ENCODE measurements around the gene RPL7A. TPM values are rescaled to one million over a fixed set of nuclear protein-coding genes. Genes with fewer than 3 reads are reported as not detected.

RPL7A gene
- total RNA-seq, 1 donor from 2014 or later: 1,772 TPM

DNA sequence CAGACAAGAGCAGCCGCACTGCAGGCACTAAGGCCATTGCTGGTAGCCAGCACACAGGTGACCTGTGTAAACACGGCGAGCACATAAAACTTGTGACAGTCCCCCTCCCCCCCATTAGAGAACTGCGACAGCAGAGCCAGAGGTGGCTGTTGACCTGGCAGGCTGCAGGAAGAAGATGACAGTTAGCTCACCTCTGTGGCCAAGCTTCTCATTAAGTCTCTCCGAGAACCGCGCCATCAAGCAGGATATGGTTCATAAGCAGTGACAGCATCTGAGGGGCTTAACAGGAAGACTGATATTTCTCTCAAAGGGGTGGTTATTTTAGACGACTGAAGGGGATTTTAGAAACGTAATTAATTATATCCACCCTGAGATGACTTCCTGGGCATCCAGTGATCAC lies 22.7 kb downstream of the RPL7A start:
- DNase-seq (ENCODE audit: extremely low spot score, unreplicated experiment): no peak
- no peak overlapping the region for H3K4me3 Mint-ChIP-seq (ENCODE audit: unreplicated experiment)
- peaks cover 19% of the 10 kb centered on the region for H3K36me3 Mint-ChIP-seq (ENCODE audit: unreplicated experiment)
- TF ChIP-seq, protein P1, sequence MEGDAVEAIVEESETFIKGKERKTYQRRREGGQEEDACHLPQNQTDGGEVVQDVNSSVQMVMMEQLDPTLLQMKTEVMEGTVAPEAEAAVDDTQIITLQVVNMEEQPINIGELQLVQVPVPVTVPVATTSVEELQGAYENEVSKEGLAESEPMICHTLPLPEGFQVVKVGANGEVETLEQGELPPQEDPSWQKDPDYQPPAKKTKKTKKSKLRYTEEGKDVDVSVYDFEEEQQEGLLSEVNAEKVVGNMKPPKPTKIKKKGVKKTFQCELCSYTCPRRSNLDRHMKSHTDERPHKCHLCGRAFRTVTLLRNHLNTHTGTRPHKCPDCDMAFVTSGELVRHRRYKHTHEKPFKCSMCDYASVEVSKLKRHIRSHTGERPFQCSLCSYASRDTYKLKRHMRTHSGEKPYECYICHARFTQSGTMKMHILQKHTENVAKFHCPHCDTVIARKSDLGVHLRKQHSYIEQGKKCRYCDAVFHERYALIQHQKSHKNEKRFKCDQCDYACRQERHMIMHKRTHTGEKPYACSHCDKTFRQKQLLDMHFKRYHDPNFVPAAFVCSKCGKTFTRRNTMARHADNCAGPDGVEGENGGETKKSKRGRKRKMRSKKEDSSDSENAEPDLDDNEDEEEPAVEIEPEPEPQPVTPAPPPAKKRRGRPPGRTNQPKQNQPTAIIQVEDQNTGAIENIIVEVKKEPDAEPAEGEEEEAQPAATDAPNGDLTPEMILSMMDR (IDR thresholded peaks at IDR 0.05): no peak
- H3K27ac Mint-ChIP-seq (ENCODE audit: unreplicated experiment): no peak overlapping the region
- no peaks in the 10 kb centered on the region for H3K27me3 Mint-ChIP-seq (ENCODE audit: unreplicated experiment)
- H3K4me1 Mint-ChIP-seq (ENCODE audit: unreplicated experiment): peaks cover 55% of the 10 kb centered on the region
- H3K9me3 Mint-ChIP-seq (ENCODE audit: unreplicated experiment): no peaks in the 10 kb centered on the region

DNA sequence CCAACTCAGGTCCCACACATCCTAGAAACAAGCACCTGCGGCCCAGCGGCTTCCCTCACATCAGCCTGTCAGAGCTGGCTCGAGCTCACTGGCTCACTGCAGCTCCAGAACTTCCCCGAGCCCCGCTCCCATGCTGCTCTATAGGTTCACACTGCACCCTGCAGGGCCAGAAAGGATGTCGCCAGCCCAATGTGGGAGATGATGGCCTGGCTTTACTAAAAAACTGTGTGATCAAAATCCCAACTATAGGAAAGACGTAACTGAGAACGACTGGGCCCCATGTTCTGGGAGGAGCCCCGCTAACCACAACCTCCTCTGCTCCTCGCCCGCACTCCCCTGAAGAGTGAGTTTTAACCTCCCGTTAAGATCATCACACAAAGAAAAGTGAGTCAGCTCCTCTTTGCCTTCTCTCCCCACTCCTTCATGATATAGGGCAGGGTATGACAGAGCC lies 23.3 kb downstream of the RPL7A start:
- Mint-ChIP-seq H3K27me3 (ENCODE audit: unreplicated experiment) (no peaks in the 10 kb centered on the region), H3K4me3 (ENCODE audit: unreplicated experiment) (no peak overlapping the region), H3K9me3 (ENCODE audit: unreplicated experiment) (no peaks in the 10 kb centered on the region), H3K4me1 (ENCODE audit: unreplicated experiment) (peaks cover 55% of the 10 kb centered on the region), H3K36me3 (ENCODE audit: unreplicated experiment) (peaks cover 13% of the 10 kb centered on the region), H3K27ac (ENCODE audit: unreplicated experiment) (peak overlapping the region; percentile 78)
- TF ChIP-seq, protein P1 (IDR thresholded peaks at IDR 0.05): no peak
- DNase-seq (ENCODE audit: extremely low spot score, unreplicated experiment): no peak

DNA sequence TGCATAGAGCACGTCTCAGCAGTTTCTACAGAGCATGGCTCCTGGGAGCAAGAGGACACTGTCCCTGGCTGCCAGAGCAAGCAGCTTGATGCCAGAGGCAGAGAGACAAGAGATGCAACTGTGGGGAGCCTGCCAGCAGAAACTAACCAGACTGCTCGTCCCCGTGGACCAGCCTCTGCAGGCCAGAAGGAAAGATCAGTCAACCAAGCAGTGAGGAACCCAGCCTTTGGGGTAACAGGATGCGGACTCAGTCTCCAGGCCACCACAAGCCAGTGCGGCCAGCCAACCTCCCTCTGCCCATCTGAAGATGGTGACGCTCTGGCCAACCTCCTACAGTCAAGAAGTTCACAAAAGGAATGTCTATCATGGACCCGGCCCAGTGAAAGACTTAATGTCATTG lies 24.1 kb downstream of the RPL7A start:
- Mint-ChIP-seq H3K4me1 (ENCODE audit: unreplicated experiment) (peaks cover 56% of the 10 kb centered on the region), H3K27ac (ENCODE audit: unreplicated experiment) (no peak overlapping the region), H3K36me3 (ENCODE audit: unreplicated experiment) (peaks cover 12% of the 10 kb centered on the region), H3K4me3 (ENCODE audit: unreplicated experiment) (no peak overlapping the region), H3K9me3 (ENCODE audit: unreplicated experiment) (no peaks in the 10 kb centered on the region), H3K27me3 (ENCODE audit: unreplicated experiment) (no peaks in the 10 kb centered on the region)
- TF ChIP-seq, protein P1 (IDR thresholded peaks at IDR 0.05): no peak
- no peak for DNase-seq (ENCODE audit: extremely low spot score, unreplicated experiment)

DNA sequence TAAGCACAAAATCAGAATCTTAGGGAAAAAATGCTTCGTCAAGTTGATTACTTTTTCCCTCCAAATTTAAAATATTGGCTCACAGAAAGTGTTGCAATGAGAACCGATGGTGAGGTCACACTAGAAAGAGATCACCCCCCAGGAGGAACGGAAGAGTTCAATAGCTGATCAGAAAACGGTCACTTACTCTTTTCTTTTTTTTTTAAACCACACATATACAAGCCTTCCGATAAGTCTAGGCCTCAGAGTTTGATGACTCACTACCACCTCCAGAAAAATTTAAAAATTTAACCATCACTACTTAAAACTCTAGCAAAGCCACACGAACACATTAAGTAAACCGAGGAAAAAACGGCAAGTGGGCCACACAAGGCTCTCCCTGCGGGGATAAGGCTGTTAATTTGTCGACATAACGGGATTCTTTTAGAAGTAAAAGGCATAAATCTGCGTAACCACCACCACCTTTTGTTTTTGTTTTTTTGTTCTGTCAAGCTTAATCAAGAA lies 26.6 kb downstream of the RPL7A start:
- H3K4me3 Mint-ChIP-seq (ENCODE audit: unreplicated experiment): peak overlapping the region; percentile 94
- H3K27me3 Mint-ChIP-seq (ENCODE audit: unreplicated experiment): no peaks in the 10 kb centered on the region
- H3K9me3 Mint-ChIP-seq (ENCODE audit: unreplicated experiment): no peaks in the 10 kb centered on the region
- H3K4me1 Mint-ChIP-seq (ENCODE audit: unreplicated experiment): peaks cover 44% of the 10 kb centered on the region
- peaks cover 9% of the 10 kb centered on the region for H3K36me3 Mint-ChIP-seq (ENCODE audit: unreplicated experiment)
- DNase-seq (ENCODE audit: extremely low spot score, unreplicated experiment): no peak
- TF ChIP-seq, protein P1 (IDR thresholded peaks at IDR 0.05): no peak
- peak overlapping the region; percentile 97 for H3K27ac Mint-ChIP-seq (ENCODE audit: unreplicated experiment)

DNA sequence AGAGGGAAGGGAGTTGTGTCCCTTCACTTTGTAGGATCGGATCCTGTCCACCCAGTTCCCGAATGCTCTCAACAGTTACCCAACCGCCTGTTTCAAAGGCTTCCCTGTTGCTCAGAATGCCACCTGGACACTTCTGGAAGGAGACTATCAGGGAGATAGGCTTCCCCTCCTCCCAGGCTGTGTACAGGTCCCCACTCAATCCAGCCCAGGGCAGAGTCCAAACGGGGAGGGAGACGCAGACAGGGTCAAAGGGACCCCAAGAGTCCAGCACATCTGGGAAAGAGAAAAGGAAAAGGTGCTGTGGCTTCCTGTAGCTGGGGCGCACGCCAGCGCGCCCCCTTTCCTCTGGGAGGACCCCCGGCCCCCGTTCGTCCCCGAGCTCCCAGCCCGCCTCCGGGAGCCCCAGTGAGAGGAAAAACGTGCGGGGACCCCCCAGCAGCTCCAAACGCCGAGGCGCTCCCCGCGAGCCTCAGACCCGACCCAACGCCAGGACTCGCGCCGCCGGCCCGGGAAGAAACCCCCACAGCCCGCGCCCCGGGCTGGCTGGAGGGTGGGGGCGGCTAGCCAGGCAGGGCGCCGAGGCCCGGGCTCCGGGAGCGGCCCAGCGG lies 27.2 kb downstream of the RPL7A start:
- no peaks in the 10 kb centered on the region for H3K27me3 Mint-ChIP-seq (ENCODE audit: unreplicated experiment)
- H3K27ac Mint-ChIP-seq (ENCODE audit: unreplicated experiment): peak overlapping the region; percentile 97
- H3K36me3 Mint-ChIP-seq (ENCODE audit: unreplicated experiment): peaks cover 7% of the 10 kb centered on the region
- peaks cover 40% of the 10 kb centered on the region for H3K4me1 Mint-ChIP-seq (ENCODE audit: unreplicated experiment)
- TF ChIP-seq, protein P1 (IDR thresholded peaks at IDR 0.05): peak; percentile 29
- DNase-seq (ENCODE audit: extremely low spot score, unreplicated experiment): no peak
- no peaks in the 10 kb centered on the region for H3K9me3 Mint-ChIP-seq (ENCODE audit: unreplicated experiment)
- H3K4me3 Mint-ChIP-seq (ENCODE audit: unreplicated experiment): peak overlapping the region; percentile 94

Measured in osteocyte (in vitro differentiated cells).